GM21515 (cell line): ENCODE measurements around the gene SNRNP70.
"Not testable (repeated sequence)": the region's sequence is repeated elsewhere in the genome, so short reads cannot be mapped to it uniquely, and the experiment has no call there.

Experiments
- ATAC-seq: cut with Tn5 transposase; IDR thresholded peaks from one replicate; pipeline ENCODE4 v1.9.1; 2021; ENCODE audit not compliant: unreplicated experiment

Gene SNRNP70

GRCh38 chr19:49145573-49146407 lies 60.5 kb downstream of the SNRNP70 start:
- ATAC-seq, result no peak

GRCh38 chr19:49146408-49146770 lies 61.1 kb downstream of the SNRNP70 start:
- not testable (repeated sequence) for ATAC-seq

- no peak for ATAC-seq
Measured at GRCh38 chr19:49148044-49148682, 62.9 kb downstream of the SNRNP70 start.

- no peak for ATAC-seq
Measured at GRCh38 chr19:49148784-49149651, 63.8 kb downstream of the SNRNP70 start.

- ATAC-seq, result no peak
Measured at GRCh38 chr19:49149652-49150105, 64.4 kb downstream of the SNRNP70 start.

- ATAC-seq, result no peak
Measured at GRCh38 chr19:49150106-49150943, 65.1 kb downstream of the SNRNP70 start.

GRCh38 chr19:49150944-49151243 lies 65.6 kb downstream of the SNRNP70 start:
- ATAC-seq, result no peak

- no peak for ATAC-seq
Measured at GRCh38 chr19:49151267-49152118, 66.2 kb downstream of the SNRNP70 start.

GRCh38 chr19:49152119-49152550 lies 66.9 kb downstream of the SNRNP70 start:
- ATAC-seq, result no peak

- ATAC-seq, result no peak
Measured at GRCh38 chr19:49153167-49153809, 68.0 kb downstream of the SNRNP70 start.

- no peak for ATAC-seq
Measured at GRCh38 chr19:49154279-49154678, 69.0 kb downstream of the SNRNP70 start.

- no peak for ATAC-seq
Measured at GRCh38 chr19:49155005-49155819, 70.0 kb downstream of the SNRNP70 start, which contains the start of gene HRC. TSS of gene HRC (minus strand) at chr19:49155396. CDS start at chr19:49155237, 159 bp downstream.

GRCh38 chr19:49155820-49156346 lies 70.6 kb downstream of the SNRNP70 start:
- no peak for ATAC-seq

GRCh38 chr19:49157445-49158224 lies 72.4 kb downstream of the SNRNP70 start, which contains the start of gene TRPM4:
TSS of gene TRPM4 (plus strand) at chr19:49157792. CDS start at chr19:49157867, 75 bp downstream.
- no peak for ATAC-seq
